ENCODE results near the gene GRK5. TPM values are rescaled to one million over a fixed set of nuclear protein-coding genes. Genes with fewer than 3 reads are reported as not detected.
A peak's percentile ranks its signal among the peaks of the same experiment; 100 is the strongest.
"Not testable (repeated sequence)": the region's sequence is repeated elsewhere in the genome, so short reads cannot be mapped to it uniquely, and the experiment has no call there.

Gene GRK5
- total and polyA plus RNA-seq, 8 donors: 10.9 to 95.9 (median 34.0) TPM

DNA sequence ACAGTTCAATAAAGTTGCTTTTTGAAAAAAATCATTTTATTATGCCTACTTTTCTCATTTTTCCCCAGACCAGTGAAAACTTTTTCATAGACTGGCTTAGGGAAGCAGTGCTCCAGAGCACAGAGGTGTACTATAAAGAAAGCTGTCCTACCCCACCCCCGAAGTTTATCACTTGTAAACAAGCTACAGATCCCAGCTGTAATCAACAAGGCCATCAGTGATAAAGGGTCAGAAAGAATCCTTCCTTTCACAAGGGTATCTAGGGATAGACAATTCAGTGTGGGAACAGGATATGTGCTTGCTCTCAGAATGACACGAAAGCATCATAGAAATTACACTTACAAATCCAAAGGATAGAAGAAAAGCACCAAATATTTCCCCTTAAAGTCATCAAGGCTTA is 33.3 kb upstream of the GRK5 start:
- Histone ChIP-seq H3K4me1 (peaks cover 9 to 49% (median 30%) of the 10 kb centered on the region in 4 donors), H3K27me3 (no peaks in the 10 kb centered on the region), H3K9me3 (no peaks in the 10 kb centered on the region), H3K4me3 (no peak overlapping the region), H3K36me3 (peaks cover 53 to 77% (median 68%) of the 10 kb centered on the region in 4 donors), H3K27ac (no peak overlapping the region)
- intact Hi-C loops (cut with DNase I; ENCODE audit: low total_unique reads): no loop called here
- no peak for DNase-seq
- TF ChIP-seq POLR2A (IDR thresholded peaks at IDR 0.05) (no peak), EP300 (IDR thresholded peaks at IDR 0.05) (no peak), POLR2AphosphoS5 (IDR thresholded peaks at IDR 0.05) (no peak)
- TF ChIP-seq, protein P1, sequence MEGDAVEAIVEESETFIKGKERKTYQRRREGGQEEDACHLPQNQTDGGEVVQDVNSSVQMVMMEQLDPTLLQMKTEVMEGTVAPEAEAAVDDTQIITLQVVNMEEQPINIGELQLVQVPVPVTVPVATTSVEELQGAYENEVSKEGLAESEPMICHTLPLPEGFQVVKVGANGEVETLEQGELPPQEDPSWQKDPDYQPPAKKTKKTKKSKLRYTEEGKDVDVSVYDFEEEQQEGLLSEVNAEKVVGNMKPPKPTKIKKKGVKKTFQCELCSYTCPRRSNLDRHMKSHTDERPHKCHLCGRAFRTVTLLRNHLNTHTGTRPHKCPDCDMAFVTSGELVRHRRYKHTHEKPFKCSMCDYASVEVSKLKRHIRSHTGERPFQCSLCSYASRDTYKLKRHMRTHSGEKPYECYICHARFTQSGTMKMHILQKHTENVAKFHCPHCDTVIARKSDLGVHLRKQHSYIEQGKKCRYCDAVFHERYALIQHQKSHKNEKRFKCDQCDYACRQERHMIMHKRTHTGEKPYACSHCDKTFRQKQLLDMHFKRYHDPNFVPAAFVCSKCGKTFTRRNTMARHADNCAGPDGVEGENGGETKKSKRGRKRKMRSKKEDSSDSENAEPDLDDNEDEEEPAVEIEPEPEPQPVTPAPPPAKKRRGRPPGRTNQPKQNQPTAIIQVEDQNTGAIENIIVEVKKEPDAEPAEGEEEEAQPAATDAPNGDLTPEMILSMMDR (IDR thresholded peaks at IDR 0.05): no peak
- 51 to 74% (median 62%) methylated on average over 2 of the region's 2 CpGs for WGBS, 5 donors

DNA sequence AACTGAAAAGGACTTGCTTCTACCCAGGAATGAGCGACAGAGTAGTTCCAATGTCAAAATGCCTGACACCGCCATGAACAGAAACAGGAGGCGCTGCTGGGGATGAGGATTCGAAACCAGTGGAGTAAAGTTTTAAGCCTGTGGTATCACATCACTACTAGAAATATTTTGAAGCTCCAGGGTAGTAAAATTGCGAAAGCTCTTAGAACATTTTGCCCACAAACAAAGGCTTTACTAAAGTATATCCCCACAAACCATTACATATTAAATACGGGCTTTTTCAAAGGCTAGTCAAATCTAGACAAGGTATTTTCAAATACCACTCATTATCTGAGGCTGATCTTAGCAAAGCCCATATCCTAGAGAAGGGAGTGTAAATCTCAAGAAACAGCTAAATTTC is 31.2 kb upstream of the GRK5 start:
- intact Hi-C loops (cut with DNase I; ENCODE audit: low total_unique reads): no loop called here
- TF ChIP-seq EP300 (IDR thresholded peaks at IDR 0.05): no peak
- TF ChIP-seq POLR2AphosphoS5 (IDR thresholded peaks at IDR 0.05): no peak
- TF ChIP-seq, protein P1 (IDR thresholded peaks at IDR 0.05): no peak
- TF ChIP-seq POLR2A (IDR thresholded peaks at IDR 0.05): no peak
- H3K4me1 ChIP-seq: peaks cover 9 to 54% (median 32%) of the 10 kb centered on the region in 4 donors
- H3K4me3 ChIP-seq: no peak overlapping the region
- H3K36me3 ChIP-seq: peaks cover 36 to 57% (median 48%) of the 10 kb centered on the region in 4 donors
- DNase-seq: no peak
- peak overlapping the region in 1 of 5 donors; percentile 55 for H3K27ac ChIP-seq
- no peaks in the 10 kb centered on the region for H3K27me3 ChIP-seq
- no peaks in the 10 kb centered on the region for H3K9me3 ChIP-seq
- 86 to 91% (median 89%) methylated on average over 6 of the region's 6 CpGs for WGBS, 5 donors

DNA sequence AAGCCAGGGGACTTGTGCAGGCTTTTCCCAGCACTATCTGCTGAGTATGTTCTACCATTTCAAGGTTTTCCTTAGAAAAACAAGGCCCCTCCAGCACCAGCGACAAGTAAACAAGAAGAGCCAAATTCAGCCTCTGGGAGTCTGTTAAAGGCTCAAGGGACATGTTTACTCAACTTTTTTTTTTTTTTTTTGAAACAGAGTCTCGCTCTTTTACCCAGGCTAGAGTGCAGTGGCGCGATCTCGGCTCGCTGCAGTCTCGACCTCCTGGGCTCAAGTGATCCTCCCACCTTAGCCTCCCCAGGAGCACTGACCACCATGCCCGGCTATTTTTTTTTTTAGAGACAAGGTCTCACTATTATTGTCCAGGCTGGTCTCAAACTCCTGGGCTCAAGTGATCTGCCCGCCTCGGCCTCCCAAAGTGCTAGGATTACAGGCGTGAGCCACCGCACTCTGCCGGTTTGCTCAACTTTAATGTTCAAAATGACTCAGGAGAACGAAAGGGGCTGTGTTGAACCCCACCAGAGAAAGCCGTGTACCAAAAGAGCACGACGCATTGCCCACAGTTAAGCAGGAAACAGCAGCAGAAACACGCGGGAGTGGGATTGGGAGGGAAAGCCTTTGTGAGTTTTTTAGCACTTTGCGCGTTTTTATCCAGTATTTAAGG is 29.5 kb upstream of the GRK5 start:
- peak overlapping the region; percentile 86 to 96 (median 94) for H3K27ac ChIP-seq
- intact Hi-C loops (cut with DNase I; ENCODE audit: low total_unique reads): no loop called here
- H3K9me3 ChIP-seq: no peaks in the 10 kb centered on the region
- H3K4me3 ChIP-seq: peak overlapping the region; percentile 54 to 94 (median 84)
- no peak for TF ChIP-seq POLR2AphosphoS5 (IDR thresholded peaks at IDR 0.05)
- no peak for TF ChIP-seq EP300 (IDR thresholded peaks at IDR 0.05)
- TF ChIP-seq, protein P1 (IDR thresholded peaks at IDR 0.05): no peak
- no peak for TF ChIP-seq POLR2A (IDR thresholded peaks at IDR 0.05)
- H3K27me3 ChIP-seq: no peaks in the 10 kb centered on the region
- DNase-seq: no peak
- H3K4me1 ChIP-seq: peaks cover 9 to 48% (median 30%) of the 10 kb centered on the region in 4 donors
- 6 to 18% (median 7%) methylated on average over 21 of the region's 21 CpGs for WGBS, 5 donors
- peaks cover 20 to 40% (median 31%) of the 10 kb centered on the region in 4 donors for H3K36me3 ChIP-seq

DNA sequence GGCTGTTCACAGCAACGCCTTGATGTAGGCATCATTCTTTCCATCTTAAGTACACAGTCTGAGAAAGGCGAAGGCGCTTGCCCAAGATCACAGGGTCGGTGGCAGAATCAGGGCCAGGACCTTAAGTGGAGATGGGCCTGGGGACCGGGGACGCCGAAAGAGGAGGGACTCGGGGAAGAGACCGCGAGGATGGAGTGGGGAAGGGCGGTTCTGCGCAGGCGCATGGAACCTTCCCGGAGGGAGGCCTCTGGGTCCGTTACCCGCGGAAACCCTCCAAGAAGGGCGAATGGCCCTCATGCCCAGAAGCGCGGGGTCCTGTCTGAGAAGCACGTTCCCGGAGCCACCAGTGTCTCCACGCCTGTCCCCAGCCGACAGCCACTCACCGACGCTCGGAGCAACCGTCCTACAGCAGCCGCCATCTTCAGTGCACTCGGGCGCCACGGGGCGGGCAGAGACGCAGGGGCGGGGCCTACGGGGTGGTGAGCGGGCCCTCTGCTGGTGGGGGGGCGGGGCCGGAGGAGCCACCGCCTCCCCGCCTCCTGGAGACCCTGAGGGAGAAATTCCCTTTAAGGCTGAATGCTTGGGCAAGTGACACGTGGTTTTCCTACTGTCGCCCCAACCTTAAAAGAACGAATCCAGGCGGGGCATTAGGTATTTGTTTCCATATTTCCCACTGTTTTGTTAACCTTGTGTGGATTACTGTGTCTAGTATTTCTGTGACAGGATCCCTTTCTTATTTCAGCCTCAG is 28.8 kb upstream of the GRK5 start, which contains the start of gene PRDX3:
TSS of gene PRDX3 (minus strand) at position 441 of the 748 bp plus-strand sequence. CDS start at position 419, 22 bp downstream.
- no peaks in the 10 kb centered on the region for H3K27me3 ChIP-seq
- intact Hi-C loops (cut with DNase I; ENCODE audit: low total_unique reads): no loop called here
- H3K4me3 ChIP-seq: peak within 1 kb of the TSS; percentile 54 to 94 (median 84)
- H3K4me1 ChIP-seq: peaks cover 9 to 44% (median 29%) of the 10 kb centered on the region in 4 donors
- peak; percentile 93 to 98 for DNase-seq
- WGBS, 5 donors: 0 to 1% (median 0%) methylated on average over 14 to 45 of the region's 45 CpGs
- H3K36me3 ChIP-seq: peaks cover 13 to 33% (median 24%) of the 10 kb centered on the region in 4 donors
- no peaks in the 10 kb centered on the region for H3K9me3 ChIP-seq
- peak within 1 kb of the TSS; percentile 86 to 96 (median 94) for H3K27ac ChIP-seq
- TF ChIP-seq, protein P1 (IDR thresholded peaks at IDR 0.05): peak in 3 of 7 experiments; percentile 10 to 42 (median 17)
- TF ChIP-seq POLR2AphosphoS5 (IDR thresholded peaks at IDR 0.05) (peak; percentile 3 to 93 (median 85)), POLR2A (IDR thresholded peaks at IDR 0.05) (peak in 2 of 4 donors; percentile 6 to 43), EP300 (IDR thresholded peaks at IDR 0.05) (no peak)

DNA sequence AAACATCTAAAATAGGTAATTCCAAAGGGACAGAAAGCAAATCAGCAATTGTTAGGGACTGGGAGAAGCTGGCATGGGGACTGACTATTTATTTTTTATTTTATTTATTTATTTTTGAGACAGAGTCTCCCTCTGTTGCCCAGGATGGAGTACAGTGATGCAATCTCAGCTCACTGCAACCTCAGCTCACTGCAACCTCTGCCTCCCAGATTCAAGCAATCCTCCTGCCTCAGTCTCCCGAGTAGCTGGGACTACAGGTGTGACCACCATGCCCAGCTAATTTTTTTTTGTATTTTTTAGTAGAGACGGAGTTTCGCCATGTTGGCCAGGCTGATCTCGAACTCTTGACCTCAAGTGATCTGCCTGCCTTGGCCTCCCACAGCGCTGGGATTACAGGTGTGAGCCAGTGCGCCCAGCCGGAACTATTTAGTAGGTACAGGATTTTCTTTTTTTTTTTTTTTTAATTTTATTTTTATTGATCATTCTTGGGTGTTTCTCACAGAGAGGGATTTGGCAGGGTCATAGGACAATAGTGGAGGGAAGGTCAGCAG is 26.4 kb upstream of the GRK5 start:
- H3K9me3 ChIP-seq; H3K4me3 ChIP-seq; H3K27me3 ChIP-seq; DNase-seq; H3K36me3 ChIP-seq; H3K27ac ChIP-seq; intact Hi-C loops (cut with DNase I; ENCODE audit: low total_unique reads): not testable (repeated sequence)
- H3K4me1 ChIP-seq: peaks cover 9 to 30% (median 21%) of the 10 kb centered on the region in 4 donors
- WGBS, 5 donors: 96 to 98% (median 97%) methylated on average over 7 of the region's 7 CpGs
